GM18870 (cell line): ENCODE data around the gene STYXL1.

Experiments
- ATAC-seq: cut with Tn5 transposase; IDR thresholded peaks from one replicate; pipeline ENCODE4 v1.9.1; 2021; ENCODE audit warnings: moderate library complexity; ENCODE audit not compliant: unreplicated experiment

The STYXL1 gene

GRCh38 chr7:75995052-75995471 lies 52.7 kb downstream of the STYXL1 start:
- no peak for ATAC-seq

- peak; percentile 54 for ATAC-seq
Measured at GRCh38 chr7:75994388-75995051, 53.3 kb downstream of the STYXL1 start, which contains the start of gene TMEM120A. TSS of gene TMEM120A (minus strand) at chr7:75994595. CDS start at chr7:75994570, 25 bp downstream.

GRCh38 chr7:75993689-75994387 lies 54.0 kb downstream of the STYXL1 start:
- ATAC-seq: no peak

- no peak for ATAC-seq
Measured at GRCh38 chr7:75992083-75992755, 55.6 kb downstream of the STYXL1 start.

- no peak for ATAC-seq
Measured at GRCh38 chr7:75991531-75992082, 56.2 kb downstream of the STYXL1 start.

GRCh38 chr7:75989500-75990388 lies 58.1 kb downstream of the STYXL1 start:
- ATAC-seq: no peak

- ATAC-seq: no peak
Measured at GRCh38 chr7:75988568-75989499, 59.0 kb downstream of the STYXL1 start.

- ATAC-seq: no peak
Measured at GRCh38 chr7:75987805-75988567, 59.8 kb downstream of the STYXL1 start.

GRCh38 chr7:75987026-75987804 lies 60.6 kb downstream of the STYXL1 start:
- ATAC-seq: no peak

GRCh38 chr7:75986147-75986781 lies 61.5 kb downstream of the STYXL1 start:
- no peak for ATAC-seq

- ATAC-seq: no peak
Measured at GRCh38 chr7:75985518-75986146, 62.2 kb downstream of the STYXL1 start.

GRCh38 chr7:75985009-75985517 lies 62.7 kb downstream of the STYXL1 start:
- no peak for ATAC-seq

- no peak for ATAC-seq
Measured at GRCh38 chr7:75984130-75985008, 63.4 kb downstream of the STYXL1 start.

- no peak for ATAC-seq
Measured at GRCh38 chr7:75983471-75984129, 64.2 kb downstream of the STYXL1 start.

- no peak for ATAC-seq
Measured at GRCh38 chr7:75982306-75983064, 65.3 kb downstream of the STYXL1 start.
